Measurements from ENCODE around the gene DNAH10. TPM values are rescaled to one million over a fixed set of nuclear protein-coding genes. Genes with fewer than 3 reads are reported as not detected.

The DNAH10 gene
- total RNA-seq, 1 experiment from 2014 or later, result 0.09 TPM

DNA sequence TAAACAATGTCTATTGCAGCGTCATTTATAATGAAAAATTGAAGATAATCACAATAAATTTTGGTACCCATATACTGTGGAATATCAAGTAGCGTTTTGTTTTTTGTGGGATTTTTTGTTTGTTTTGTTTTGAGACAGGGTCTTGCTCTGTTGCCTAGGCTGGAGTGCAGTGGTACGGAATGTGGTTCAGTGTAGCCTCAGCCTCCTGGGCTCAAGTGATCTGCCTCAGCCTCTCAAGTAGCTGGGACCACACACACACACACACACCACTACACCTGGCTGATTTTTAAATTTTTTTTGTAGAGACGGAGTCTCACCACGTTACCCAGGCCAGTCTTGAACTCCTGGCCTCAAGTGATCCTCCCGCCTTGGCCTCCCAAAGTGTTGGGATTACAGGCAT is 217.5 kb downstream of the DNAH10 start:
- no peak overlapping the region for H3K27ac Mint-ChIP-seq
- H3K27me3 Mint-ChIP-seq (ENCODE audit: low read depth), result peaks cover 24% of the 10 kb centered on the region
- H3K36me3 Mint-ChIP-seq, result peaks cover 14% of the 10 kb centered on the region
- DNase-seq (ENCODE audit: low spot score) (no peak), ATAC-seq (no peak)
- peaks cover 8% of the 10 kb centered on the region for H3K4me1 Mint-ChIP-seq
- POLR2A ChIA-PET, result no interaction called here
- CTCF ChIA-PET, result no interaction called here
- H3K9me3 Mint-ChIP-seq, result no peaks in the 10 kb centered on the region
- H3K4me3 Mint-ChIP-seq, result no peak overlapping the region
- TF ChIP-seq, protein P1, sequence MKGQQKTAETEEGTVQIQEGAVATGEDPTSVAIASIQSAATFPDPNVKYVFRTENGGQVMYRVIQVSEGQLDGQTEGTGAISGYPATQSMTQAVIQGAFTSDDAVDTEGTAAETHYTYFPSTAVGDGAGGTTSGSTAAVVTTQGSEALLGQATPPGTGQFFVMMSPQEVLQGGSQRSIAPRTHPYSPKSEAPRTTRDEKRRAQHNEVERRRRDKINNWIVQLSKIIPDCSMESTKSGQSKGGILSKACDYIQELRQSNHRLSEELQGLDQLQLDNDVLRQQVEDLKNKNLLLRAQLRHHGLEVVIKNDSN (CRISPR knock-in tag; IDR thresholded peaks at IDR 0.05), result no peak
- TF ChIP-seq NFE2L1 (CRISPR knock-in tag; IDR thresholded peaks at IDR 0.05), result no peak
- TF ChIP-seq ZNF232 (CRISPR knock-in tag; IDR thresholded peaks at IDR 0.05), result no peak
- TF ChIP-seq, protein P2, sequence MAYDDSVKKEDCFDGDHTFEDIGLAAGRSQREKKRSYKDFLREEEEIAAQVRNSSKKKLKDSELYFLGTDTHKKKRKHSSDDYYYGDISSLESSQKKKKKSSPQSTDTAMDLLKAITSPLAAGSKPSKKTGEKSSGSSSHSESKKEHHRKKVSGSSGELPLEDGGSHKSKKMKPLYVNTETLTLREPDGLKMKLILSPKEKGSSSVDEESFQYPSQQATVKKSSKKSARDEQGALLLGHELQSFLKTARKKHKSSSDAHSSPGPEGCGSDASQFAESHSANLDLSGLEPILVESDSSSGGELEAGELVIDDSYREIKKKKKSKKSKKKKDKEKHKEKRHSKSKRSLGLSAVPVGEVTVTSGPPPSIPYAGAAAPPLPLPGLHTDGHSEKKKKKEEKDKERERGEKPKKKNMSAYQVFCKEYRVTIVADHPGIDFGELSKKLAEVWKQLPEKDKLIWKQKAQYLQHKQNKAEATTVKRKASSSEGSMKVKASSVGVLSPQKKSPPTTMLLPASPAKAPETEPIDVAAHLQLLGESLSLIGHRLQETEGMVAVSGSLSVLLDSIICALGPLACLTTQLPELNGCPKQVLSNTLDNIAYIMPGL (CRISPR knock-in tag; IDR thresholded peaks at IDR 0.05), result no peak
- TF ChIP-seq, protein P3, sequence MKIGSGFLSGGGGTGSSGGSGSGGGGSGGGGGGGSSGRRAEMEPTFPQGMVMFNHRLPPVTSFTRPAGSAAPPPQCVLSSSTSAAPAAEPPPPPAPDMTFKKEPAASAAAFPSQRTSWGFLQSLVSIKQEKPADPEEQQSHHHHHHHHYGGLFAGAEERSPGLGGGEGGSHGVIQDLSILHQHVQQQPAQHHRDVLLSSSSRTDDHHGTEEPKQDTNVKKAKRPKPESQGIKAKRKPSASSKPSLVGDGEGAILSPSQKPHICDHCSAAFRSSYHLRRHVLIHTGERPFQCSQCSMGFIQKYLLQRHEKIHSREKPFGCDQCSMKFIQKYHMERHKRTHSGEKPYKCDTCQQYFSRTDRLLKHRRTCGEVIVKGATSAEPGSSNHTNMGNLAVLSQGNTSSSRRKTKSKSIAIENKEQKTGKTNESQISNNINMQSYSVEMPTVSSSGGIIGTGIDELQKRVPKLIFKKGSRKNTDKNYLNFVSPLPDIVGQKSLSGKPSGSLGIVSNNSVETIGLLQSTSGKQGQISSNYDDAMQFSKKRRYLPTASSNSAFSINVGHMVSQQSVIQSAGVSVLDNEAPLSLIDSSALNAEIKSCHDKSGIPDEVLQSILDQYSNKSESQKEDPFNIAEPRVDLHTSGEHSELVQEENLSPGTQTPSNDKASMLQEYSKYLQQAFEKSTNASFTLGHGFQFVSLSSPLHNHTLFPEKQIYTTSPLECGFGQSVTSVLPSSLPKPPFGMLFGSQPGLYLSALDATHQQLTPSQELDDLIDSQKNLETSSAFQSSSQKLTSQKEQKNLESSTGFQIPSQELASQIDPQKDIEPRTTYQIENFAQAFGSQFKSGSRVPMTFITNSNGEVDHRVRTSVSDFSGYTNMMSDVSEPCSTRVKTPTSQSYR (CRISPR knock-in tag; IDR thresholded peaks at IDR 0.05), result no peak
- TF ChIP-seq, protein P4, sequence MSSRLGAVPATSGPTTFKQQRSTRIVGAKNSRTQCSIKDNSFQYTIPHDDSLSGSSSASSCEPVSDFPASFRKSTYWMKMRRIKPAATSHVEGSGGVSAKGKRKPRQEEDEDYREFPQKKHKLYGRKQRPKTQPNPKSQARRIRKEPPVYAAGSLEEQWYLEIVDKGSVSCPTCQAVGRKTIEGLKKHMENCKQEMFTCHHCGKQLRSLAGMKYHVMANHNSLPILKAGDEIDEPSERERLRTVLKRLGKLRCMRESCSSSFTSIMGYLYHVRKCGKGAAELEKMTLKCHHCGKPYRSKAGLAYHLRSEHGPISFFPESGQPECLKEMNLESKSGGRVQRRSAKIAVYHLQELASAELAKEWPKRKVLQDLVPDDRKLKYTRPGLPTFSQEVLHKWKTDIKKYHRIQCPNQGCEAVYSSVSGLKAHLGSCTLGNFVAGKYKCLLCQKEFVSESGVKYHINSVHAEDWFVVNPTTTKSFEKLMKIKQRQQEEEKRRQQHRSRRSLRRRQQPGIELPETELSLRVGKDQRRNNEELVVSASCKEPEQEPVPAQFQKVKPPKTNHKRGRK (CRISPR knock-in tag; IDR thresholded peaks at IDR 0.05; ENCODE audit: borderline replicate concordance), result no peak
- TF ChIP-seq, protein P5, sequence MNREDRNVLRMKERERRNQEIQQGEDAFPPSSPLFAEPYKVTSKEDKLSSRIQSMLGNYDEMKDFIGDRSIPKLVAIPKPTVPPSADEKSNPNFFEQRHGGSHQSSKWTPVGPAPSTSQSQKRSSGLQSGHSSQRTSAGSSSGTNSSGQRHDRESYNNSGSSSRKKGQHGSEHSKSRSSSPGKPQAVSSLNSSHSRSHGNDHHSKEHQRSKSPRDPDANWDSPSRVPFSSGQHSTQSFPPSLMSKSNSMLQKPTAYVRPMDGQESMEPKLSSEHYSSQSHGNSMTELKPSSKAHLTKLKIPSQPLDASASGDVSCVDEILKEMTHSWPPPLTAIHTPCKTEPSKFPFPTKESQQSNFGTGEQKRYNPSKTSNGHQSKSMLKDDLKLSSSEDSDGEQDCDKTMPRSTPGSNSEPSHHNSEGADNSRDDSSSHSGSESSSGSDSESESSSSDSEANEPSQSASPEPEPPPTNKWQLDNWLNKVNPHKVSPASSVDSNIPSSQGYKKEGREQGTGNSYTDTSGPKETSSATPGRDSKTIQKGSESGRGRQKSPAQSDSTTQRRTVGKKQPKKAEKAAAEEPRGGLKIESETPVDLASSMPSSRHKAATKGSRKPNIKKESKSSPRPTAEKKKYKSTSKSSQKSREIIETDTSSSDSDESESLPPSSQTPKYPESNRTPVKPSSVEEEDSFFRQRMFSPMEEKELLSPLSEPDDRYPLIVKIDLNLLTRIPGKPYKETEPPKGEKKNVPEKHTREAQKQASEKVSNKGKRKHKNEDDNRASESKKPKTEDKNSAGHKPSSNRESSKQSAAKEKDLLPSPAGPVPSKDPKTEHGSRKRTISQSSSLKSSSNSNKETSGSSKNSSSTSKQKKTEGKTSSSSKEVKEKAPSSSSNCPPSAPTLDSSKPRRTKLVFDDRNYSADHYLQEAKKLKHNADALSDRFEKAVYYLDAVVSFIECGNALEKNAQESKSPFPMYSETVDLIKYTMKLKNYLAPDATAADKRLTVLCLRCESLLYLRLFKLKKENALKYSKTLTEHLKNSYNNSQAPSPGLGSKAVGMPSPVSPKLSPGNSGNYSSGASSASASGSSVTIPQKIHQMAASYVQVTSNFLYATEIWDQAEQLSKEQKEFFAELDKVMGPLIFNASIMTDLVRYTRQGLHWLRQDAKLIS (CRISPR knock-in tag; IDR thresholded peaks at IDR 0.05; ENCODE audit: borderline replicate concordance), result no peak
- no peak for TF ChIP-seq ZNF532 (CRISPR knock-in tag; IDR thresholded peaks at IDR 0.05; ENCODE audit: borderline replicate concordance)
- TF ChIP-seq, protein P6, sequence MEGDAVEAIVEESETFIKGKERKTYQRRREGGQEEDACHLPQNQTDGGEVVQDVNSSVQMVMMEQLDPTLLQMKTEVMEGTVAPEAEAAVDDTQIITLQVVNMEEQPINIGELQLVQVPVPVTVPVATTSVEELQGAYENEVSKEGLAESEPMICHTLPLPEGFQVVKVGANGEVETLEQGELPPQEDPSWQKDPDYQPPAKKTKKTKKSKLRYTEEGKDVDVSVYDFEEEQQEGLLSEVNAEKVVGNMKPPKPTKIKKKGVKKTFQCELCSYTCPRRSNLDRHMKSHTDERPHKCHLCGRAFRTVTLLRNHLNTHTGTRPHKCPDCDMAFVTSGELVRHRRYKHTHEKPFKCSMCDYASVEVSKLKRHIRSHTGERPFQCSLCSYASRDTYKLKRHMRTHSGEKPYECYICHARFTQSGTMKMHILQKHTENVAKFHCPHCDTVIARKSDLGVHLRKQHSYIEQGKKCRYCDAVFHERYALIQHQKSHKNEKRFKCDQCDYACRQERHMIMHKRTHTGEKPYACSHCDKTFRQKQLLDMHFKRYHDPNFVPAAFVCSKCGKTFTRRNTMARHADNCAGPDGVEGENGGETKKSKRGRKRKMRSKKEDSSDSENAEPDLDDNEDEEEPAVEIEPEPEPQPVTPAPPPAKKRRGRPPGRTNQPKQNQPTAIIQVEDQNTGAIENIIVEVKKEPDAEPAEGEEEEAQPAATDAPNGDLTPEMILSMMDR (IDR thresholded peaks at IDR 0.05), result no peak
- no peak for TF ChIP-seq ELF4 (CRISPR knock-in tag; IDR thresholded peaks at IDR 0.05; ENCODE audit: low read depth)
